GM19328 (cell line): ENCODE results near the gene SLC22A13.
"Not testable (repeated sequence)": the region's sequence is repeated elsewhere in the genome, so short reads cannot be mapped to it uniquely, and the experiment has no call there.

Source experiments
- ATAC-seq: cut with Tn5 transposase; IDR thresholded peaks from one replicate; pipeline ENCODE4 v1.9.1; 2021; ENCODE audit warnings: mild to moderate bottlenecking, moderate library complexity; ENCODE audit not compliant: unreplicated experiment

Gene SLC22A13

DNA sequence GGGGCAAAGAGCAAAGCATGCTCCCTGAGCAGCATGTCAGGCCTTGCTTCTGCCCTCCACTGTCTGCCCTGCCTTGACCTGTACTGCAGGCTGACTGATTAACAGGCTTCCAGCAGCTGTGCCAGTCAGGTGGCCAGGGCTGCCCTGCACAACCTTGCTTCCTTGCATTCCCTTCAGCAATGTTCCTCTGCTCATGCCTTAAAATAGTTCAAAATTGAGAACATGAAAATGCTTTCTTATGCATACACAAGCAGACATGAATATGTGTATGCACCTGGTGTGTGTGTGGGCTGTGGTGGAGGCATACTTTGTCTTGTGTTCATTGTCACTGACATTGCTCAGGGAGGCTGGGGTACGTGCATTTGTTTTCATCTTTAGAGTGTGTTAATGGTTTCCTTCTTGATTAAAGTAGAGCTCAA, 1.2 kb upstream of the SLC22A13 start:
- ATAC-seq = no peak

DNA sequence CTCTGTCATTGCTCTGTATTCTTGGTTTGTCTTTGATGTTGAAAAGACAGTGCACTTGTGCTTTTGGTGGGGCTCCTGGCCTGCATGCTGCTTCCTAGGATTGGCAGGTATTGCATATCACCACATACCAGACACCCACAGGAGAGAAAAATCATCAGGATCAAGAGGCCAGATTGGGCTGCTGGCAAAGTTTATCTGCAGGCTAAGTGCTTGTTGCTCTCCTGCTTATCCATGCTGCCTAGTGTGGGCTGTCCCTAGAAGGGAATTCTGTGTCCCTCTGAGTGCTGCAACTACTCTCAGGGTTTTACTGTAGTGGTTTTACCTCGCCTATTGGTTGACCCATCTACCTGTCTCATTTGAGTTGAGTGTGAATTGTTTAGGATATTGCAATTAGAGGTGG, 833 bp upstream of the SLC22A13 start:
- no peak for ATAC-seq

- ATAC-seq = no peak
These were observed 1.2 kb downstream of the SLC22A13 start for GRCh38 chr3:38266810-38267209.

DNA sequence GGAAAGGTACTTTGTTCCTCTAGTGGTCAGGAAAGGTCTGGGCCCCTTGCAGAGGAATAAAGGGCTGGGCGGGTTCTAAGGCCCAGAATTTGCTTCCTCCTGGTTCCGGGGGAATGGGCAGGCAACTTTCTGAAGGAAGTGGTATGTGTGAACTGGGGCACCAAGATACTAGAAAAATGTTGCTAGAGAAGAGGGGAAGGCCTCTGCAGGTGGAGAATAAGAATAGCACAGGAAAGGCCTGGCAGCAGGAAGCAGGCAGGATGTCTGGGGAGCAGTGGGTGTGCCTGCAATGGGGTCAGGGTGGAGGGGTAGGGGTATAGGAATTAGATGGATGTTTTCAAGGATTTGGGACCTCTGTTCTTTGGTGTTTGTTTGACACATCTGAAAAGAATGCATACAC, 2.0 kb downstream of the SLC22A13 start:
- no peak for ATAC-seq

DNA sequence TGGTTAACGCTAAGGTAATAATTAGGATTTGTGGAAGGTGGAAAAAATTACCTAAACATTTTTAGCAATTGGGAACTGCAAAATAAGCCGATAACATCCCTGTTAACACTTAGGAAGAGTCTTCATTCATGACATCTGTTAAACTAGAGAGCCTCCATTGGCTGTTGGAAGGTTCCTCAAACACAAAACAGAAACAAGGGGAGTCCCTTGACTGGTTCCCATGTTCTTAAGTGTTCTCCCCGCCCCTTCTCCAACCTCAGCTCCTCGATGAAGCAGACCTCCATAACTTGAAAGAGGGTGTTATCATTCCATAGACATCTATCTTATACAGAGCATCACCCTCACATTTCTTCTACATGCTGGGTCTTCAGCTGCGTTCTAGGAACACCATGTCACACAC, 2.5 kb downstream of the SLC22A13 start:
- no peak for ATAC-seq

- no peak for ATAC-seq
These were observed 2.9 kb downstream of the SLC22A13 start for GRCh38 chr3:38268522-38268921.

DNA sequence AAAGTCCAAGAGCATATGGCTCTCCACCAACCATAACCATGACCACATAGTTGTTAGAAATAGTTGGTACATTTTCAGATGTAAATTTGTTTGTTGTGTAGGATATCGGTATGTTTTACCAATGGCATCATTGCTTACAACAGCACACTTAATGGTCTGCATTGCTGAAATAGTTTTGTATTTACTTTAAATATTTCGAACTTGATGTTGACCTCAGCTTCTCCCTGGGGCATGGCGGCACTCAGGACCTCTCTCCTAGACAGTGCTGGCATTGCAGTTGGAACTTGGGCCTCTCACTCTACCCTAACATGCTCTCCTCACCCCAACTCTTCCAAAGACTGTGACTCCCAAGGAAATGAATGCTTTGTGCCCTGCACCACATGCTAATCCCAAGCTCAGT, 5.0 kb downstream of the SLC22A13 start:
- ATAC-seq = no peak

DNA sequence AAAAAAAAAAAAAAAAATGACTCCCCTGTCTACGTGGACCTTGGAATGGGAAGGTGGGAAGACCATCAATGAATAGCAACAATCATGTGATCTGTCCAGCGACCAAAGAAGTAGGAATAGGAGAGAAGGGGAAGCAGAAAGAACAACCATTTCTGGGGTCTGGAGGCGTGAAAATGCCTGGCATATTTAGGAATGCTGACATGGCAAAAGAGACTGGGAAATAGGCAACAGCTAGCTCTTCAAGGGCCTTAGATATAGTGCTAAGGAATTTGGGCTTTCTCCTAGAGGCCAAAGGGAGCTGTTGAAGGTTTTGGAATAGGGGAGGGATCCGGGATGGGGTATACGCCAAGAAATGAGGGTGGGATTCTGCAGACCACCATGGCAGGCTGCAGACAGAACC, 5.9 kb downstream of the SLC22A13 start:
- ATAC-seq = no peak

DNA sequence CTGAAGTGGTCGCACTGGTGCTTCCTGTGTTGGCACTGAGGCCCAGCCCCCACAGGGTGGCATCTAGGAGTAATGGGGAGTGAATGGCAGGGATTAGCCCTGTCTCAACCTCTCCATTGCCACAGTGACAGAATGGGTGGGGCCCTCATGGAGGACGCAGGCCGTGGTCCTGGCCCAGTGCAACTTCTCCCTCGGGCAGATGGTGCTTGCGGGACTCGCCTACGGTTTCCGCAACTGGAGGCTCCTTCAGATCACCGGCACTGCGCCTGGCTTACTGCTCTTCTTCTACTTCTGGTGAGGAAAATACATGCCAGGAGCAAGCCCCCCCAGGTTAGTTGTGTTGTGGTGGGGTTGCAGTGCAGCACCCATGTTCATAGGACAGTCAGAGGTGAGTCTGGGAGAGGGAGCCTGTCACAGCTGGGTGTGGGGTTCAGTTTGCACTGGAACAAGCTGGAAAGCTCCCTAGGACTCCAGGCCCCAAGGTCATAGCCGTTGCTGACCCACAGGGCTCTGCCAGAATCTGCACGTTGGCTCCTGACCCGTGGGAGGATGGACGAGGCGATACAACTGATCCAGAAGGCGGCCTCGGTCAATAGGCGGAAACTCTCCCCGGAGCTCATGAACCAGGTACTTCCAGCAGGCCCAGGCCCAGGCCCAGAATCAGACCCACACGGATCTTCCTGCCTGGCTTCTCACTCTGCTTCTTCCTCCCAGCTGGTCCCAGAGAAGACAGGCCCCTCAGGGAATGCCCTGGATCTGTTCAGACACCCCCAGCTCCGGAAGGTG, 9.4 kb downstream of the SLC22A13 start:
- no peak for ATAC-seq

DNA sequence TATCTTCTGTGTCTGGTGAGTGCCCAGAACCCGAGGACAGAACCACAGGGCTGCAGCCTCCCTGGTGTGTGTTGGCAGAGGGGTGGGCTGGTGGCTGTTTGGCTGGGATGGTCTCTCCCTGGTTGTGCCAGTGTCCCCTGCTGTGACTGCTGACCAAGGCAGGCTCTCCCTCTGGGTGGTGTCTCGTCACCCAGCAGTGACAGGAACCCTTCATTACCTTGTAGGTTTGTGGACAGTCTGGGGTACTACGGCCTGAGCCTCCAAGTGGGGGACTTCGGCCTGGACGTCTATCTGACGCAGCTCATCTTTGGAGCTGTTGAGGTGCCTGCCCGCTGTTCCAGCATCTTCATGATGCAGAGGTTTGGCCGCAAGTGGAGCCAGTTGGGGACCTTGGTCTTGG, 10.0 kb downstream of the SLC22A13 start:
- no peak for ATAC-seq

GRCh38 chr3:38276081-38276916, 10.7 kb downstream of the SLC22A13 start:
- ATAC-seq = no peak

- ATAC-seq = no peak
These were observed 11.5 kb downstream of the SLC22A13 start for GRCh38 chr3:38276917-38277630.

DNA sequence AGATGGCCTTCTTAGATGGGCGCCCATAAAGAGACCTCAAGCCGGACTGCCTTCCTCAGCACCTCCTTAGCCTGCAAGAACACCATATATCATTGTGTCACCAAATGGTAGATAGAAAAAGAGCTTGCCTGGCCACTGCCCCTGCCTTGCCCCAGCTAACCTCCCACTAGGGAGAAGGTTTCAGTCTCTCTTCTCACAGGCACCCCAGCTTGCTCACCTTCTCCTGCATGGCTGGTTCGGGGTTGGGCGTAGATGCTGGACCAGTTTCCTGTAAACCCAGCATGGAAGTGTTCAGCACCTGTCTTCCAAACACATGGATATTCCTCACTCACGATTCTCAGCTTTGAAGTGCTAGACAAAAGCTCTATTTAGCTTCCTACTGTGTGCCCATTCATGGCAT, 13.2 kb downstream of the SLC22A13 start:
- ATAC-seq = no peak

GRCh38 chr3:38281895-38282686, 16.5 kb downstream of the SLC22A13 start, which contains the start of gene SLC22A14:
TSS of gene SLC22A14 (plus strand) at chr3:38282294. CDS start at chr3:38306027, 23,733 bp downstream.
- no peak for ATAC-seq

DNA sequence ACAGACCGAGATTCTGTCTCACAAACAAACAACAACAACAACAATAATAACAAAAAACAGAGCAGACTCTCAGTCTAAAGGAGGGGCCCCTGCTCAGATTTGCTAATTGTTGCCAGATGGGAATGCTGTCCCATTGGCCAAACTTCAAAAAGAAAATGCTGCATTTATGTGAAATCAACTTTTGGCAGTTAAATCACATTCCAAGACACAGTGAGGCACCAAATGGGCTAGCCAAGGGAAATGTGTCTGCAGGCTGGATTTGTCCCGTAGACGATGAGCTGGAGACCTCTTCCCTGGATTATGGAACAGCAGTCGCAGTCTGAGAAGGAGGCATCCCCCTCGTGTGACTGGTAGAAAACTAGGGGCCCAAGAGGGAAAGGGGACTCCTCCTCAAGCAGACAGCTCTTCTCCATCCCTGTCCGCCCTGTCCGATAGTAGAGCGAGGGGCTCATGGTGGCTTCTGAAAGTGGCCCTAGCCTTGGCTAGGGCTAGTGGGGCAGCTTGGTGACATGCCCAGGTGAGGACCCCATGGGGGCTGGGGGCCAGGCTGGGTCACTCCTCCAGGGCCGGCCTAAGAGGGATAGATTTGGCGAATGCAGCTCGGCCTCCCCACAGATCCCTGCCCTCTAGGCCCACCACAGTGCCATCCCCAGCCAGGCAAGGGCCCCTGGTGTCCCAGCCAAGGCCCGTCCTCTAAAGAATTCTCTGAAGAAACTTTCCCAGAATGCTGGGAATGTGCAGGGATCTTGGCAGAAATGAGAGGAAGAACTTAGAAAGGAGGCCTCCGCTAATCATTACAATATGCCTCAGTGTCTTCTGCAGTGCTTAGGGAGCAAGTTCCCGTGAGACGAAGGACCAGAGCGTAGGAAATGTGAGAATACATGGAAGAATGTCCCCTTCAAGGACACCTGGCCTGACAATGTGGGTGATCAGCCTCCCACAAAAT, 18.5 kb downstream of the SLC22A13 start:
- no peak for ATAC-seq

DNA sequence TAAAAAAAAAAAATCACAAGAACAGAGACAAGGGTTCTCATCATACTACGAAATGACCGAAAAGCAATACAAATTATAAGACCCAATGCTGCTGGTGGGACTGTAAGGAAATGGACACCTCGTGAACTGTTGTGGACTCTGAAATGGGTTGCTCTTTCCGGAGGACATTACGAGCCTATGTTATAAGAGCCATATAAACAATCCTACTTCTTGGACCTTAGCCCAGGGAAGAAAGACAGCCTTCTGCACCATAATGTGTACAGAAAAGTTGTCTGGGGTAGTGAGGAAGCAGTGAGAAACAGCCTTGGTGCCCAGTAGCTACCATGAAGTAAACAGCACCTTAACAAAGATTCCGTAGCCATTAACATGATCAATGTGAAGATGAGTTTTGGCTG, 19.1 kb downstream of the SLC22A13 start:
- ATAC-seq = no peak

GRCh38 chr3:38289286-38290217, 23.9 kb downstream of the SLC22A13 start:
- not testable (repeated sequence) for ATAC-seq

DNA sequence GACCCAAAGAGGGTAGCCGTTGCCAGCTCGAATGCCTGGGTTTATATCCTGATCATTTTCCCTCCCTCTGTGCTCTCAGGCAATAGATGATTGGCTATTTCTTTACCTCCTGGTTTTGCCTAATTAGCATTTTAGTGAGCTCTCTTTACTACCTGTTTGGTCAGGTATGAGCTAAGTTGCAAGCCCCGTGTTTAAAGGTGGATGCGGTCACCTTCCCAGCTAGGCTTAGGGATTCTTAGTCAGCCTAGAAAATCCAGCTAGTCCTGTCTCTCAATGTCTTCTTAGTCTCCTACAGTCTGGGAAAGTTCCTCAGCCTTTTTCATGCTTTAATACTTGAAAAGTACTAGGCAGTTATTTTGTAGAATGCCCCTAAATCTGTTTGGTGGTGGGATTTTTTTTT, 31.4 kb downstream of the SLC22A13 start:
- ATAC-seq = not testable (repeated sequence)
